ENCODE measurements around the gene NRG3. TPM values are rescaled to one million over a fixed set of nuclear protein-coding genes. Genes with fewer than 3 reads are reported as not detected.

Gene NRG3
- total and polyA plus RNA-seq, 7 donors = 0.03 to 0.10 TPM; not detected in 5

GRCh38 chr10:81847675-81848074 lies 27.3 kb upstream of the NRG3 start:
- ATAC-seq (no peak), DNase-seq (no peak)
- 65 to 69% (median 68%) methylated on average over 2 of the region's 2 CpGs for WGBS, 3 donors
- H3K27ac ChIP-seq = no peak overlapping the region
- no peaks in the 10 kb centered on the region for H3K9me3 ChIP-seq
- no peaks in the 10 kb centered on the region for H3K36me3 ChIP-seq (ENCODE audit: insufficient read depth in 1 of 2, low read depth in 1 of 2)
- H3K27me3 ChIP-seq (ENCODE audit: insufficient read depth in 3 of 3, low read length in 2 of 3) = no peaks in the 10 kb centered on the region
- TF ChIP-seq, protein P1, sequence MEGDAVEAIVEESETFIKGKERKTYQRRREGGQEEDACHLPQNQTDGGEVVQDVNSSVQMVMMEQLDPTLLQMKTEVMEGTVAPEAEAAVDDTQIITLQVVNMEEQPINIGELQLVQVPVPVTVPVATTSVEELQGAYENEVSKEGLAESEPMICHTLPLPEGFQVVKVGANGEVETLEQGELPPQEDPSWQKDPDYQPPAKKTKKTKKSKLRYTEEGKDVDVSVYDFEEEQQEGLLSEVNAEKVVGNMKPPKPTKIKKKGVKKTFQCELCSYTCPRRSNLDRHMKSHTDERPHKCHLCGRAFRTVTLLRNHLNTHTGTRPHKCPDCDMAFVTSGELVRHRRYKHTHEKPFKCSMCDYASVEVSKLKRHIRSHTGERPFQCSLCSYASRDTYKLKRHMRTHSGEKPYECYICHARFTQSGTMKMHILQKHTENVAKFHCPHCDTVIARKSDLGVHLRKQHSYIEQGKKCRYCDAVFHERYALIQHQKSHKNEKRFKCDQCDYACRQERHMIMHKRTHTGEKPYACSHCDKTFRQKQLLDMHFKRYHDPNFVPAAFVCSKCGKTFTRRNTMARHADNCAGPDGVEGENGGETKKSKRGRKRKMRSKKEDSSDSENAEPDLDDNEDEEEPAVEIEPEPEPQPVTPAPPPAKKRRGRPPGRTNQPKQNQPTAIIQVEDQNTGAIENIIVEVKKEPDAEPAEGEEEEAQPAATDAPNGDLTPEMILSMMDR (IDR thresholded peaks at IDR 0.05) = no peak
- no peaks in the 10 kb centered on the region for H3K4me1 ChIP-seq
- intact Hi-C loops (cut with DNase I) = no loop called here
- H3K4me3 ChIP-seq = no peak overlapping the region

GRCh38 chr10:81848514-81848913 lies 26.5 kb upstream of the NRG3 start:
- Histone ChIP-seq H3K27me3 (ENCODE audit: insufficient read depth in 3 of 3, low read length in 2 of 3) (no peaks in the 10 kb centered on the region), H3K4me1 (no peaks in the 10 kb centered on the region), H3K36me3 (ENCODE audit: insufficient read depth in 1 of 2, low read depth in 1 of 2) (no peaks in the 10 kb centered on the region), H3K27ac (no peak overlapping the region), H3K4me3 (no peak overlapping the region), H3K9me3 (no peaks in the 10 kb centered on the region)
- ATAC-seq (no peak), DNase-seq (no peak)
- 21 to 28% (median 22%) methylated on average over 4 of the region's 4 CpGs for WGBS, 3 donors
- intact Hi-C loops (cut with DNase I) = no loop called here
- TF ChIP-seq, protein P1 (IDR thresholded peaks at IDR 0.05) = no peak

DNA sequence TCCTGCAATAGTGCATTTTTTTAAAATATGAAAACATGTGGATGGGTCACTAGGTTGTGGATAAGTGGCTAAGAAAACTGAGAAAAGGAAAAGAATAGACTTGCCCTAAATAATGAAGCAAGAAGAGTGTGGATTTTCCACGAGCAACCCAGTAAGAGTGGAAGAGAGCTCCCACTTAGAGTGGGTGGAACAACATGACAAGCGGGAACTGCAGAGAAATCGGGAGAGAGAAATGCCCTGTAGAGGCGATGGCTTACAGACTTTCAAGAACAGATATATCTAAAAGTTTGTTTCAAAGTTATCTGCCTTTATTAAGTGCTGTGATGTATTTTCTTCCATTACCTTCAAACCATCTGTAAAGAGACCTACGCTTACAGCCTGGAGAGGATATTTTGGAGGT lies 26.1 kb upstream of the NRG3 start:
- no peak for DNase-seq
- ATAC-seq = no peak

GRCh38 chr10:81862596-81862995 lies 12.4 kb upstream of the NRG3 start:
- intact Hi-C loops (cut with DNase I) = no loop called here
- Histone ChIP-seq H3K9me3 (no peaks in the 10 kb centered on the region), H3K4me1 (no peaks in the 10 kb centered on the region), H3K27me3 (ENCODE audit: insufficient read depth in 3 of 3, low read length in 2 of 3) (peaks cover 0 to 3% (median 0%) of the 10 kb centered on the region in 3 donors), H3K27ac (no peak overlapping the region), H3K36me3 (ENCODE audit: insufficient read depth in 1 of 2, low read depth in 1 of 2) (no peaks in the 10 kb centered on the region), H3K4me3 (no peak overlapping the region)
- WGBS, 3 donors = 94 to 96% (median 96%) methylated on average over 17 to 19 of the region's 19 CpGs
- ATAC-seq = no peak
- TF ChIP-seq, protein P1 (IDR thresholded peaks at IDR 0.05) = no peak
- DNase-seq = peak in 1 of 2 donors; percentile 7

More for the DNA sequence above, 26.1 kb upstream of the NRG3 start:
- H3K9me3 ChIP-seq = no peaks in the 10 kb centered on the region
- H3K27ac ChIP-seq = no peak overlapping the region
- H3K4me3 ChIP-seq = no peak overlapping the region
- no peaks in the 10 kb centered on the region for H3K36me3 ChIP-seq (ENCODE audit: insufficient read depth in 1 of 2, low read depth in 1 of 2)
- no peaks in the 10 kb centered on the region for H3K27me3 ChIP-seq (ENCODE audit: insufficient read depth in 3 of 3, low read length in 2 of 3)
- intact Hi-C loops (cut with DNase I) = no loop called here
- TF ChIP-seq, protein P1 (IDR thresholded peaks at IDR 0.05) = no peak
- WGBS, 3 donors = 80 to 87% (median 81%) methylated on average over 5 of the region's 5 CpGs
- no peaks in the 10 kb centered on the region for H3K4me1 ChIP-seq

- Histone ChIP-seq H3K36me3 (ENCODE audit: insufficient read depth in 1 of 2, low read depth in 1 of 2) (no peaks in the 10 kb centered on the region), H3K4me3 (no peak overlapping the region), H3K27ac (no peak overlapping the region), H3K4me1 (no peaks in the 10 kb centered on the region), H3K9me3 (no peaks in the 10 kb centered on the region), H3K27me3 (ENCODE audit: insufficient read depth in 3 of 3, low read length in 2 of 3) (peaks cover 0 to 3% (median 0%) of the 10 kb centered on the region in 3 donors)
- intact Hi-C loops (cut with DNase I) = no loop called here
- TF ChIP-seq, protein P1 (IDR thresholded peaks at IDR 0.05) = no peak
- no peak for DNase-seq
- no peak for ATAC-seq
Measured at GRCh38 chr10:81863771-81864170, 11.2 kb upstream of the NRG3 start.
